Mucosa of gallbladder (tissue), 1 donor: Measurements from ENCODE around the gene MLLT10. TPM values are rescaled to one million over a fixed set of nuclear protein-coding genes. Genes with fewer than 3 reads are reported as not detected.

Experiments used
- DNase-seq: peaks from one replicate; pipeline ENCODE4 v3.0.0-alpha.2; 2020; ENCODE audit warnings: low spot score
- total RNA-seq: library from RNA; stranded (reverse); gene quantifications from one replicate; pipeline ENCODE4 v1.2.1, GENCODE V29; 2021
- donor health status: DM: no; HTN: no; CAD: no.

The MLLT10 gene
- total RNA-seq, 1 donor from 2014 or later, result 33.0 TPM

GRCh38 chr10:21501731-21502347, 32.2 kb upstream of the MLLT10 start:
- no peak for DNase-seq

DNA sequence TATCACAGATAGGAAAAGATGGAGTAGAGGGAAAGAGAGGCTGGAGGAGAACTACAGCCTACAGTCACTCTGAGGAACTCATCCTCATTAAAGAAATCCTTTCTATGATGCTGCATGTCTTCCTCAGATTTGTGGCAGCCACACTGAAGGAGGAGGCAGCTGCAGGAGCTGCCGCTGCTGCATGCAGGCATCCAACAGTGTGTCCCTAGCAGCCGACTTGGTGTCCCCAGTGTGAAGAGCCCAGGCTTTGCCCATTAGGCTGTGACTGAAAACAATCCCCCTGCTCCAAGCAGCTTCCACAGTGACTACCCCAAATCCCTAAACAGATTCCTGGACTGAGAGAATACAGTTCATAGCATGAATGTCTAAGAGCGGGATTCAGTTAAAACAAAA, 31.7 kb upstream of the MLLT10 start:
- DNase-seq, result no peak

DNA sequence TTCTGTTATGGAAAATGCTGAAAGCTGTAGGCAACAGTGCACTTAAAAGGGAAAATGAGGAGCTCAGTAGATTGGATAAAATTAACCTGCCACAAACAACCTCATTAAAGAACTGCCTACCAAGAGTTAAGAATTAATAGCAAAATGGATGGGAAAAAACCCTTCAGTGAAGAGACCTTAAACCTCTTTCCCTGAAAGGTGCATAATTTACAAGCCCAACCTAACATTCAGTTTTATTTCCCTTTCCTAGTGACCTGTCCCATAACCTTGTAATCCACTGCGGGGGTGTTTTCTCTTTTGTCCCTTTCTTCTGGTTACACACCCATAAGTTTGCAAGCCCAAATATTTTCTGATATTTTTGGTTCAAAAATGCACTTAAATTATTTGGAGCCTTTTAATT, 30.5 kb upstream of the MLLT10 start:
- DNase-seq, result no peak

DNA sequence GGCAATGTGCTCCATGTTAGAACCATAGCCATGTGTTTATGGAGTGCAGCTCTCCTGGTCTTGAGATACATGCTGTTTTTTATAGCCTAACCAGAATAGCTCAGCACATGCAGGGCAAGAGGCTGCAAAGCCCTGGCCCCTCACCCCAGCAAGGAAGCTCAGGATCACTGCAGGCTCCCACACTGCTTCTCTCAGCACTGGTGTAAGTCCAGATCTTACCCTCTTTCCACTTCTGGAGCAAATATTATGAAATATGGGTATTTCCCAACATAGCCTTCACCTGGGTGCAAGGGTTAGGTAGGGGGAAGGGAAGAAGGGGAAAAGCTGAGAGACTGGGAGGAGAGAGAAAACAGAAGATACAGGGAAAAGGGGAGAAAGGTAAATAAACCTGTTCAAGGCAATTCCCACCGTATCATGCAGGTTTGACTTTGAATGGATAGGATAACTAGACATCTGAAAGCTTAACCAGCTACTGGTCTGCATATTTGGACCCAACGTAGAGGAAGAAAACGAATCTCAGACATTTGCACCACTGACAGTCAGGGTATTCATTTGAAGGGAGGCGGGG, 28.2 kb upstream of the MLLT10 start:
- no peak for DNase-seq

- DNase-seq, result no peak
Observed at GRCh38 chr10:21506351-21506750, 27.7 kb upstream of the MLLT10 start.

DNA sequence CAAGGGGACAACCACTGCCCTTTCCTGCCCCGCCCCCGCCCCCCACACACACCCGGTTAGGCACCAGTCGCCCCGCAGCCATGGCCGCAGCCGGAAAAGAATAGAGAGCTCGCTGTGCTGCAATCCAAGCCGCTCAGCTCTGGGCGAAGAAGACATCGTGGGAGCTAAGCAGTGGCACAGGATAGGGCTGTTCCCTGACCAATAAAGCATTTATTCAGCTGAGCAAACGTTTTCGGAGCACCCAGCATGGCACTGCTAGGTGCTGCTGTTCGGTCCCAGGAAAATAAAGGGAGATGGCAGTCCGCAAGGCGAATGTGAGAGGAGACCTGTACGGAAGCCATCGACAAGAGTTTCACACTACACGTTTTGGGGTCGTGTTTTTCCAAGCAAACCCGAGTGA, 26.9 kb upstream of the MLLT10 start:
- no peak for DNase-seq

GRCh38 chr10:21508706-21509331, 25.2 kb upstream of the MLLT10 start:
- no peak for DNase-seq

DNA sequence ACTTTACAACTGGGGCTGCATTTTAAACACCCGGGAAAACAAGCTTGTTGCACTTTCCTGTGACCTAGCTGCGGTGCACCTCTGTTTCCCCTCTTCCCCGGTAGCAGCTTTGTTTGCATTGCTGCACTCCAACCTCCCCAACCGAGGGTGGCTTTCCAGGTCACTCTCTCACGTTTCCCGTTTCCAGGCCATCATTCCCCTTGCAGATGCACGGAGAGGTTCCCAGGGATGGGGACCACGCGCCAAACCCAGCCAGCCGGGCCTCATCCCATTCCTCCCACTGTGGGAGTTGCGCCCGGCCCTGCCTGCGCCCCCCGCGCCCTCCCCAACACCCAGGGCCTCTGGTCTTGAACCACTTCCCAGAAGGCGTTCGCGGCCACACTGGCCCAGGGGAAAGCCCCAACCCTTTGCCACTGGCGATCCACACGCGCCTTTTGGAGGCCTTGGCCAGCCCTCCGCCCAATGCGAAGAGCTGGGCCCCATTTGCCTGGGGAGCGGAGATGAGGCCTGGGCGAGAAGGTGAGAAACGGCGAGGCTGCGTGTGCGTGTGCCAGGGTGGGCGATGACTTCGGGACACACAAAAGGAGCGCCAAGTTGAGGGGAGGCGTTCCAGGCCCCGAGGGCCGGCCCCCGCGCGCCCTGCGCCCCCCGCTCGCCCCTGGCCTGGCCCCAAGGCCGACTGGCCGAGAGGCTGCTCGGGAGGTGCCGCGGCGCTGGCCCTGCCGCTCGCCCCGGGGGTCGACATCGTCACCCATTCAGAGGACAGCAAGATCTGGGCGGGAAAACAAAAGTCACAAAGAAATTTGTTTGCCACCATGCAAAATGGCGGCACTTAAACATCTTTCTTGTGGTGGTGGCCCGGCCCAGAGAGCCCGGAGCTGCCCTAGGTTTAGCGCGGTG, 24.4 kb upstream of the MLLT10 start:
- DNase-seq, result no peak

- no peak for DNase-seq
Observed at GRCh38 chr10:21510241-21511094, 23.6 kb upstream of the MLLT10 start.

GRCh38 chr10:21511095-21511570, 22.9 kb upstream of the MLLT10 start:
- DNase-seq, result no peak

- no peak for DNase-seq
Observed at GRCh38 chr10:21511946-21512572, 22.0 kb upstream of the MLLT10 start.

DNA sequence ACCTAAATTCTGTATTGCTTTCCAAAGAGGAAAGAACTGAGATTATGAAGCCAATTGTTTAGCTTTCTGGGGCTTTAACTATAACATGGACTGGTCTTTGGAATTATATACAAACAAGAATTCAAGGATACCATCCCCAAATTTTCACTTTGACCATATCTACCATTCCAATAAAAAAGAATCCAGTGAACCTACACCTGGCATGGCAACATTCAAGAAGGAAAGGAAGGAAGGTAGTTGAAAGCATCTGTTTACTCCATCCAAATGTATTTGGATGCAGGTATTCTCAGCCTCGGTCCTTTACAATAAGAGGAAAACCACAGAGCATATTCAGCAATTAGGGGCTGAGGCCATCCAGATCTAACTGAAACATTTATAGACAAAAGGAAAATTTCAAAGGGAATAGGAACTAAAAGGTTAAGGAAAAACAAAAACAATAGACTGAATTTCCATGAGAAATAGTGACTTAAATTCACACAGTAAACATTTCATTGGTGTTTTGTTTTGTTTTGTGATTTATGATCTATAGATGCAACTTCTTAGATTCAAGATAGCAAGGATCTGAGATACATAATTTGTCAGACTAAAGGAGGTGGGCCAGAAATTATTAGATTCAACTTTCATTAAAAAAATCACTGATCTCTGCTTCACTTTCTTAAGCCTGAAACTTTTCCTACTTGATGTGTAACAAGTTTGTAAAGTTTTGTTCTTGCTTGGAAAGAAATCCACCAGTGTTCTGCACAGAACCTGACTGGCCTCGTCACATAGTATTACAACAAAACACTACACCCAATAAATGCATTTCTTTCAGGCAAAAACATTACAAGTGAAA, 21.2 kb upstream of the MLLT10 start:
- no peak for DNase-seq

DNA sequence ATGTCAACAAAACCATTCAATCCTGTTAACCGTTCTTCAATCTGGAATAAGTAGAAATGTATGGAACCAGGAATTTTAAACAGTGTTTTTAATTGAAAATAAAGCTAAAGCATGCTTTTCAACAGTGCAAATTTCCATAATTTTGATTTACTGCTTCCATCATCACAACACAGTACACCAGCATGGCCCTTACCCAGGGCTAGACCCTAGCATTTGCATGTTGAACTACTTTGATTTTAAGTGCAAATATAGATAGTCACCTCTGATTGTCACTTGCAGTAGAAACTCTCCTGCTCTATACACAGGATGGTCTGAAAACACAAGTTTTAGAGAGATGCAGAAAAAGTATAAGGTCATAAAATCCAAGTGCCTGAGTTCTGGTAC, 20.6 kb upstream of the MLLT10 start:
- DNase-seq, result no peak

DNA sequence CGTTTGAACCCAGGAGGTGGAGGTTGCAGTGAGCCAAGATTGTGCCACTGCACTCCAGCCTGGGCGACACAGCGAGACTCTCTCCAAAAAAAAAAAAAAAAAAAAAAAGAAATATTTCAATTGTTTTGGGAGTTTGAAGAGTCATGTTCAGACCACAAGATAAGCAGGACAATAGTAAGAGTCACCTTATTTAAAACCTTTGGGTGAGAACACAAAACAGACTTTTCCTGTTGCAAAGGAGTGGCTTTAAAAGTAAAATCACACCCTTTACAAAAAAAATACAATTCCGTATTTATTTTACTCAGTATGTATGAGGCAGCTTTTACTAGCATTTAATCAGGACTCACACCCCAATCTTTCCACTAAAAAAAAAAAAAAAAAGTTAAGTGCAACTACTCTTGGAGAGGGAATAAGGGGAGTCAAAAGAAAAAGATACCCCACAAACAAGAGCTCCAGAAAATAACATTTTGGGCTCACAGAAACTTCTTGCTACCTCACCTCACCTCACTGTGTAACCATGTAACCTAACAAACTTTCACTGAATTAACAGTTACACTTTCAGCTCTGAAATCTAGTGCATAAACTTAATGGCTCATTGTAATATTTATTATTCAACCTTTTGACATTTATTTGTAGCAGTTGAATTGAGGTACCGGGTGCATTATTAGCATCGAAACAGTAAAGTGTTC, 19.8 kb upstream of the MLLT10 start:
- DNase-seq, result no peak

DNA sequence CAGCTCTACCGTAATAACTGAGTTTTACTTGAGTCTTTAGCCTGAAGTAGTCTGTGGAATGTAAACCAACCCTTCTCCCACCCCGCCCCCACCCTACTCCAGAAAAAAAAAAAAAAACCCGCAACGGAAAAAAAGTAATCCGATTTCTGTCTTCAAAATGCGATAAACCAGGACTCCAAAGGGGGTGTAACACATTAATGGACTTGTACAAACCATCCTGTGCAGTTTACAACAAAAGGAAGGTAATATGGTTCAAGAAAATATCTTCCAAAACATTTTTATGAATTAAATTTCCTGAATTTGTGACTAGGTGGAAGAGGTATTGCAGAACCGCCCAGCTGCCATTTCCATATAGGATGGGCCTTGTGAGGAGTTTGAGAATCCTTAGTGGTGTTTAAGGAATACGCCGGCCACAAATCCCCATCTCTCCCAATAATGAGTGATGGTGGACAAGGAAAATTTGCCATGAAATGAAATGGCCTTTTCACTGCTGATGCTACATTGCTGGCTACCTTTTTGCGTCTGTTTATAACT, 19.1 kb upstream of the MLLT10 start:
- no peak for DNase-seq

DNA sequence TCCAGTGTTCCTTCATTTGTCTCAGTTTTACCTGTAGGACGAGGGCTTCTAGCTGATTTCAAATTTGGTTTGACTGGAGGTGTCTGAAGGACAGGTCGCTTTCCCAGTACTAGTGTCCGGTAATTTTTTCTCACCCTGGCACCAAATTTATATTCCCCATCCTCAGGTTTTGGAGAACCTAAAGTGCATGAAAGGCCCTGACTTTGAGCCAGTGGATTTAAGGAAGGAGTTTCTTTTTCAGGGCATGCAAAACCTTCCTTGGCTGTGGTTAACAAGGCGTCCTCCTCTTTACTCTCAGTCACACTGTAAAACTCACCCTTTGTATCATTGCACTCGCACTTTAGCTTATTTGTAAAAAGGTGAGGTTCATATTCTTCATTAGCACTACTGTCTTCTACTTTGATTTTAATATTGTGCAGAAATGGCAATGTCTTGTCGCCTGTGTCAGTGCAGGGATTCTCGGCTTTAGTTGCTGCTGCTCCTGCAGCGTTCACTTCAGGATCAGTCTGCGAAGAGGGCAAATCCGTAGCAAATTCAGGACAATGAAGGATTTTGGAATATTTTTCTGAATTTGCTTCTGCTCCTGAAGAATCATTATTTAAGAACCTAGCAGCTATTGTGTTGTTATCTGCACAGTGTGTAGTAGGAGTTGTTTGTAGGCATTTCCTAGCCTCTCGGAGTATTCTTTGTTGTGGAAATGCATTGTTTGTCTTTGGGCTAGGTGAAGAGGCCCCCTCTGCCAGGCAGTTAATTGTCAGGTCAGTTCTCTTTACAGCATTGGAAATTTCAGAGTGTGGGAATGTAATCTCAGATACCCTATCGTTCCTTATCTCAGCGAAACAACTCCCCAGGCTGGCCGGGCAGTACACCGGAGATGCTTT, 18.4 kb upstream of the MLLT10 start:
- no peak for DNase-seq

GRCh38 chr10:21516242-21517131, 17.5 kb upstream of the MLLT10 start:
- DNase-seq, result no peak
